ENCODE measurements around the gene LIN52. TPM values are rescaled to one million over a fixed set of nuclear protein-coding genes. Genes with fewer than 3 reads are reported as not detected.

LIN52 gene
- total RNA-seq, 2 experiments from 2014 or later: 5.4 to 6.8 TPM

GRCh38 chr14:74194506-74195274 lies 109.9 kb downstream of the LIN52 start:
- DNase-seq (no peak), ATAC-seq (ENCODE audit: poor library complexity) (no peak)
- Mint-ChIP-seq H3K27ac (no peak overlapping the region), H3K36me3 (ENCODE audit: low read depth) (peaks cover 29% of the 10 kb centered on the region), H3K4me1 (ENCODE audit: low read depth) (no peaks in the 10 kb centered on the region), H3K27me3 (no peaks in the 10 kb centered on the region), H3K9me3 (no peaks in the 10 kb centered on the region), H3K4me3 (no peak overlapping the region)
- Histone ChIP-seq H3K36me3 (ENCODE audit: insufficient read depth, low read length) (peaks cover 9% of the 10 kb centered on the region), H3K27me3 (ENCODE audit: control insufficient read depth in 1 of 2, insufficient read depth in 2 of 2, low read length in 2 of 2) (no peaks in the 10 kb centered on the region), H3K27ac (ENCODE audit: low read depth in 1 of 2, low read length in 2 of 2) (no peak overlapping the region), H3K4me3 (ENCODE audit: low read length) (no peak overlapping the region), H3K9me3 (ENCODE audit: control insufficient read depth in 1 of 2, insufficient read depth in 1 of 2, low read length in 2 of 2) (no peaks in the 10 kb centered on the region), H3K4me1 (ENCODE audit: insufficient read depth, low read length) (no peaks in the 10 kb centered on the region)
- TF ChIP-seq CTCF (IDR thresholded peaks at IDR 0.05): no peak
- CTCF ChIA-PET: no interaction called here
- POLR2A ChIA-PET: no interaction called here
- intact Hi-C loops (cut with DNase I, micrococcal nuclease): no loop called here

GRCh38 chr14:74195623-74196022 lies 110.9 kb downstream of the LIN52 start:
- H3K36me3 Mint-ChIP-seq (ENCODE audit: low read depth): peaks cover 36% of the 10 kb centered on the region

GRCh38 chr14:74198441-74199234 lies 113.9 kb downstream of the LIN52 start:
- H3K36me3 ChIP-seq (ENCODE audit: insufficient read depth, low read length): peaks cover 14% of the 10 kb centered on the region
- CTCF ChIA-PET: no interaction called here
- no peaks in the 10 kb centered on the region for H3K4me1 ChIP-seq (ENCODE audit: insufficient read depth, low read length)
- Mint-ChIP-seq H3K36me3 (ENCODE audit: low read depth) (peaks cover 40% of the 10 kb centered on the region), H3K27me3 (no peaks in the 10 kb centered on the region), H3K4me1 (ENCODE audit: low read depth) (no peaks in the 10 kb centered on the region), H3K27ac (no peak overlapping the region), H3K9me3 (no peaks in the 10 kb centered on the region), H3K4me3 (no peak overlapping the region)
- POLR2A ChIA-PET: no interaction called here
- ATAC-seq (ENCODE audit: poor library complexity): no peak
- no peaks in the 10 kb centered on the region for H3K27me3 ChIP-seq (ENCODE audit: control insufficient read depth in 1 of 2, insufficient read depth in 2 of 2, low read length in 2 of 2)
- H3K27ac ChIP-seq (ENCODE audit: low read depth in 1 of 2, low read length in 2 of 2): no peak overlapping the region
- H3K4me3 ChIP-seq (ENCODE audit: low read length): no peak overlapping the region
- H3K9me3 ChIP-seq (ENCODE audit: control insufficient read depth in 1 of 2, insufficient read depth in 1 of 2, low read length in 2 of 2): no peaks in the 10 kb centered on the region
- no peak for DNase-seq
- TF ChIP-seq CTCF (IDR thresholded peaks at IDR 0.05): no peak
- intact Hi-C loops (cut with DNase I, micrococcal nuclease): no loop called here

More at GRCh38 chr14:74195623-74196022, 110.9 kb downstream of the LIN52 start:
- Mint-ChIP-seq H3K4me3 (no peak overlapping the region), H3K27me3 (no peaks in the 10 kb centered on the region), H3K4me1 (ENCODE audit: low read depth) (no peaks in the 10 kb centered on the region), H3K27ac (no peak overlapping the region), H3K9me3 (no peaks in the 10 kb centered on the region)
- Histone ChIP-seq H3K9me3 (ENCODE audit: control insufficient read depth in 1 of 2, insufficient read depth in 1 of 2, low read length in 2 of 2) (no peaks in the 10 kb centered on the region), H3K27ac (ENCODE audit: low read depth in 1 of 2, low read length in 2 of 2) (no peak overlapping the region), H3K27me3 (ENCODE audit: control insufficient read depth in 1 of 2, insufficient read depth in 2 of 2, low read length in 2 of 2) (no peaks in the 10 kb centered on the region), H3K4me1 (ENCODE audit: insufficient read depth, low read length) (no peaks in the 10 kb centered on the region), H3K36me3 (ENCODE audit: insufficient read depth, low read length) (peaks cover 11% of the 10 kb centered on the region), H3K4me3 (ENCODE audit: low read length) (no peak overlapping the region)
- ATAC-seq (ENCODE audit: poor library complexity) (no peak), DNase-seq (no peak)
- TF ChIP-seq CTCF (IDR thresholded peaks at IDR 0.05): no peak
- intact Hi-C loops (cut with DNase I, micrococcal nuclease): no loop called here
- CTCF ChIA-PET: no interaction called here
- POLR2A ChIA-PET: no interaction called here

Data from CD4-positive, alpha-beta T cell (primary cell).